Thyroid gland (tissue), 4 donors: ENCODE measurements around the gene RPL32. TPM values are rescaled to one million over a fixed set of nuclear protein-coding genes. Genes with fewer than 3 reads are reported as not detected.

Source experiments
- DNase-seq, 2 donors: peaks; one replicate each; pipeline ENCODE4 v3.0.0-alpha.2; 2019
- H3K27ac ChIP-seq, 3 donors: fragments of 200-600 bp; sonication (generic); 1 replicate in 2 of 3; 2 replicates in 1 of 3; pipeline ENCODE4 v1.5.1; 2016 to 2019; ENCODE audit warnings: mild to moderate bottlenecking in 1 of 3, moderate library complexity in 1 of 3
- H3K27me3 ChIP-seq: fragments of 200-600 bp; sonication (generic); one replicate; pipeline ENCODE4 v1.5.1; 2019
- H3K36me3 ChIP-seq, 2 donors: fragments of 200-600 bp; sonication (generic); one replicate each; pipeline ENCODE4 v1.5.1; 2016 to 2019
- H3K4me1 ChIP-seq, 2 donors: fragments of 200-600 bp; sonication (generic); one replicate each; pipeline ENCODE4 v1.5.1; 2017 to 2019
- H3K4me3 ChIP-seq, 3 donors: fragments of 200-600 bp; sonication (generic); replicated peaks in 1 of 3; 1 replicate in 2 of 3; 2 replicates in 1 of 3; pipeline ENCODE4 v1.5.1; 2016; ENCODE audit warnings: mild to moderate bottlenecking in 1 of 3
- H3K9me3 ChIP-seq: fragments of 200-600 bp; sonication (generic); one replicate; pipeline ENCODE4 v1.5.1; 2017
- CTCF ChIP-seq, 6 experiments: fragments of 200-600 bp in 3 of 6; fragments of 450-650 bp in 3 of 6; sonication (generic) in 3 of 6; IDR thresholded peaks; one replicate each; pipeline ENCODE4 v1.5.1; 2016 to 2019; ENCODE audit warnings: antibody characterized with exemption in 6 of 6, mild to moderate bottlenecking in 2 of 6, inconsistent platforms in 1 of 6, moderate library complexity in 1 of 6
- POLR2A ChIP-seq, 2 donors: fragments of 450-650 bp; IDR thresholded peaks; one replicate each; pipeline ENCODE4 v1.6.1; 2017; ENCODE audit warnings: antibody characterized with exemption in 2 of 2, mild to moderate bottlenecking in 2 of 2, moderate library complexity in 1 of 2
- WGBS, 2 donors: methylation state at CpG; one replicate each; pipeline ENCODE4 v1.1.5; 2017; 5-methylcytosine and 5-hydroxymethylcytosine counted together
- intact Hi-C: fragments of 100-400 bp; cut with DNase I; formaldehyde crosslinking; loops from one replicate; pipeline ENCODE4 v1.15.1; 2023
- total RNA-seq, 4 donors: library from RNA; depleted of rRNA; stranded (reverse); fragments of >200 nt; gene quantifications; one replicate each; pipeline ENCODE4 v1.2.3, GENCODE V29; 2016

RPL32 gene
- total RNA-seq, 4 donors from 2014 or later: 809 to 4,142 (median 1,511) TPM

GRCh38 chr3:12878141-12878574 is 36.8 kb upstream of the RPL32 start:
- TF ChIP-seq POLR2A (IDR thresholded peaks at IDR 0.05) (no peak), CTCF (IDR thresholded peaks at IDR 0.05) (no peak)
- Histone ChIP-seq H3K4me1 (peaks cover 5 to 8% of the 10 kb centered on the region in 2 donors), H3K36me3 (no peaks in the 10 kb centered on the region), H3K4me3 (no peak overlapping the region), H3K27me3 (peaks cover 6% of the 10 kb centered on the region), H3K9me3 (no peaks in the 10 kb centered on the region), H3K27ac (no peak overlapping the region)
- intact Hi-C loops: no loop called here
- DNase-seq: no peak
- no CpG with 5 or more reads among the region's 2 CpGs for WGBS, 2 donors

- no peak overlapping the region for H3K27ac ChIP-seq
- DNase-seq: no peak
- no peaks in the 10 kb centered on the region for H3K9me3 ChIP-seq
- intact Hi-C loops: no loop called here
- peaks cover 5 to 8% of the 10 kb centered on the region in 2 donors for H3K4me1 ChIP-seq
- WGBS, 2 donors: 88 to 92% methylated on average over 5 to 6 of the region's 7 CpGs
- H3K27me3 ChIP-seq: peaks cover 6% of the 10 kb centered on the region
- no peak for TF ChIP-seq CTCF (IDR thresholded peaks at IDR 0.05)
- no peak for TF ChIP-seq POLR2A (IDR thresholded peaks at IDR 0.05)
- H3K36me3 ChIP-seq: no peaks in the 10 kb centered on the region
- H3K4me3 ChIP-seq: no peak overlapping the region
These were observed 35.7 kb upstream of the RPL32 start for GRCh38 chr3:12877040-12877439.

GRCh38 chr3:12875857-12876836 is 34.8 kb upstream of the RPL32 start:
- H3K4me3 ChIP-seq: peak overlapping the region in 1 of 3 donors; percentile 14
- DNase-seq: peak; percentile 27 to 42
- TF ChIP-seq CTCF (IDR thresholded peaks at IDR 0.05): peak in 1 of 6 experiments; percentile 12
- no peak for TF ChIP-seq POLR2A (IDR thresholded peaks at IDR 0.05)
- no peak overlapping the region for H3K27ac ChIP-seq
- peaks cover 6% of the 10 kb centered on the region for H3K27me3 ChIP-seq
- 50% methylated on average over 7 of the region's 60 CpGs; no CpG with 5 or more reads in 1 of the 2 donors for WGBS, 2 donors
- no peaks in the 10 kb centered on the region for H3K36me3 ChIP-seq
- H3K4me1 ChIP-seq: peaks cover 5 to 8% of the 10 kb centered on the region in 2 donors
- intact Hi-C loops: no loop called here
- H3K9me3 ChIP-seq: no peaks in the 10 kb centered on the region

- no peak overlapping the region for H3K27ac ChIP-seq
- no peaks in the 10 kb centered on the region for H3K9me3 ChIP-seq
- H3K4me3 ChIP-seq: no peak overlapping the region
- no peak for TF ChIP-seq CTCF (IDR thresholded peaks at IDR 0.05)
- no peak for TF ChIP-seq POLR2A (IDR thresholded peaks at IDR 0.05)
- intact Hi-C loops: no loop called here
- 83 to 84% methylated on average over 12 of the region's 12 CpGs for WGBS, 2 donors
- peaks cover 5 to 21% of the 10 kb centered on the region in 2 donors for H3K4me1 ChIP-seq
- peaks cover 5% of the 10 kb centered on the region for H3K27me3 ChIP-seq
- DNase-seq: no peak
- no peaks in the 10 kb centered on the region for H3K36me3 ChIP-seq
These were observed 30.1 kb upstream of the RPL32 start for GRCh38 chr3:12871404-12871983.

- TF ChIP-seq CTCF (IDR thresholded peaks at IDR 0.05) (no peak), POLR2A (IDR thresholded peaks at IDR 0.05) (no peak)
These were observed 29.6 kb upstream of the RPL32 start for GRCh38 chr3:12870942-12871341.

More at GRCh38 chr3:12870942-12871341, 29.6 kb upstream of the RPL32 start:
- Histone ChIP-seq H3K27ac (no peak overlapping the region), H3K27me3 (no peaks in the 10 kb centered on the region), H3K9me3 (no peaks in the 10 kb centered on the region), H3K36me3 (no peaks in the 10 kb centered on the region), H3K4me1 (peaks cover 2 to 17% of the 10 kb centered on the region in 2 donors), H3K4me3 (no peak overlapping the region)
- peak in 1 of 2 donors; percentile 13 for DNase-seq
- intact Hi-C loops: no loop called here
- 72 to 87% methylated on average over 8 to 9 of the region's 9 CpGs for WGBS, 2 donors
